Neural progenitor cell (in vitro differentiated cells): ENCODE measurements around the gene TSPEAR. TPM values are rescaled to one million over a fixed set of nuclear protein-coding genes. Genes with fewer than 3 reads are reported as not detected.
A peak's percentile ranks its signal among the peaks of the same experiment; 100 is the strongest.
"Not testable (repeated sequence)": the region's sequence is repeated elsewhere in the genome, so short reads cannot be mapped to it uniquely, and the experiment has no call there.

Experiments used
- DNase-seq: peaks from one replicate; pipeline ENCODE4 v3.0.0-alpha.2; 2016; ENCODE audit warnings: low spot score
- H2AFZ ChIP-seq: fragments of 200-600 bp; sonication (generic); replicated peaks from 2 replicates; pipeline ENCODE4 v1.6.1; 2016; ENCODE audit warnings: antibody characterized with exemption
- H3F3A ChIP-seq: fragments of 200-600 bp; sonication (generic); 2 replicates; pipeline ENCODE4 v1.6.1; 2016; ENCODE audit warnings: antibody characterized with exemption, low read depth
- H3K27ac ChIP-seq: fragments of 200-600 bp; sonication (generic); 2 replicates; pipeline ENCODE4 v1.5.1; 2016; ENCODE audit warnings: mild to moderate bottlenecking
- H3K27me3 ChIP-seq: fragments of 200-600 bp; sonication (generic); 2 replicates; pipeline ENCODE4 v1.6.1; 2016; ENCODE audit warnings: mild to moderate bottlenecking, moderate library complexity
- H3K36me3 ChIP-seq: fragments of 200-600 bp; sonication (generic); 2 replicates; pipeline ENCODE4 v1.5.1; 2016
- H3K4me1 ChIP-seq: fragments of 200-600 bp; sonication (generic); 2 replicates; pipeline ENCODE4 v1.6.1; 2016; ENCODE audit warnings: mixed run types
- H3K4me2 ChIP-seq: fragments of 200-600 bp; sonication (generic); 2 replicates; pipeline ENCODE4 v1.6.1; 2016
- H3K4me3 ChIP-seq: fragments of 200-600 bp; sonication (generic); 2 replicates; pipeline ENCODE4 v1.5.1; 2016
- H3K79me2 ChIP-seq: fragments of 200-600 bp; sonication (generic); 2 replicates; pipeline ENCODE4 v1.6.1; 2016; ENCODE audit warnings: low read depth
- H3K9ac ChIP-seq: fragments of 200-600 bp; sonication (generic); 2 replicates; pipeline ENCODE4 v1.6.1; 2016
- H3K9me3 ChIP-seq: fragments of 200-600 bp; sonication (generic); 2 replicates; pipeline ENCODE4 v1.5.1; 2016; ENCODE audit warnings: low read depth
- H4K20me1 ChIP-seq: fragments of 200-600 bp; sonication (generic); 2 replicates; pipeline ENCODE4 v1.6.1; 2016; ENCODE audit warnings: low read depth
- H3K27ac Mint-ChIP-seq: 3 replicates; pipeline ENCODE4 v1.8.0; 2021; ENCODE audit warnings: mixed read lengths
- H3K27me3 Mint-ChIP-seq: 2 replicates; pipeline ENCODE4 v1.8.0; 2022; ENCODE audit warnings: low read depth, mild to moderate bottlenecking, inconsistent platforms, moderate library complexity, mixed read lengths; ENCODE audit not compliant: insufficient read depth
- H3K36me3 Mint-ChIP-seq: 3 replicates; pipeline ENCODE4 v1.8.0; 2021; ENCODE audit warnings: mixed read lengths
- H3K4me1 Mint-ChIP-seq: 3 replicates; pipeline ENCODE4 v1.8.0; 2021; ENCODE audit warnings: mixed read lengths
- H3K4me3 Mint-ChIP-seq: 3 replicates; pipeline ENCODE4 v1.8.0; 2021; ENCODE audit warnings: mild to moderate bottlenecking, moderate library complexity, mixed read lengths
- H3K9me3 Mint-ChIP-seq: 3 replicates; pipeline ENCODE4 v1.8.0; 2020; ENCODE audit warnings: mixed read lengths
- EZH2 ChIP-seq: fragments of 200-600 bp; sonication (generic); IDR thresholded peaks from 2 replicates; pipeline ENCODE4 v1.6.1; 2017; ENCODE audit warnings: antibody characterized with exemption, mild to moderate bottlenecking, moderate library complexity
- EZH2phosphoT487 ChIP-seq: fragments of 200-600 bp; sonication (generic); IDR thresholded peaks from 2 replicates; pipeline ENCODE4 v1.6.1; 2017; ENCODE audit warnings: antibody characterized with exemption
- total RNA-seq: library from RNA; depleted of rRNA; stranded (reverse); fragments of >200 nt; gene quantifications from 2 replicates; pipeline ENCODE4 v1.2.3, GENCODE V29; 2015; ENCODE audit warnings: low replicate concordance
- TF ChIP-seq, protein P1 (sequence below): fragments of 200-600 bp; sonication (generic); IDR thresholded peaks from 2 replicates; pipeline ENCODE4 v1.5.1; 2017; ENCODE audit warnings: antibody characterized with exemption, mild to moderate bottlenecking

The TSPEAR gene
- total RNA-seq, 1 donor from 2014 or later: not detected

DNA sequence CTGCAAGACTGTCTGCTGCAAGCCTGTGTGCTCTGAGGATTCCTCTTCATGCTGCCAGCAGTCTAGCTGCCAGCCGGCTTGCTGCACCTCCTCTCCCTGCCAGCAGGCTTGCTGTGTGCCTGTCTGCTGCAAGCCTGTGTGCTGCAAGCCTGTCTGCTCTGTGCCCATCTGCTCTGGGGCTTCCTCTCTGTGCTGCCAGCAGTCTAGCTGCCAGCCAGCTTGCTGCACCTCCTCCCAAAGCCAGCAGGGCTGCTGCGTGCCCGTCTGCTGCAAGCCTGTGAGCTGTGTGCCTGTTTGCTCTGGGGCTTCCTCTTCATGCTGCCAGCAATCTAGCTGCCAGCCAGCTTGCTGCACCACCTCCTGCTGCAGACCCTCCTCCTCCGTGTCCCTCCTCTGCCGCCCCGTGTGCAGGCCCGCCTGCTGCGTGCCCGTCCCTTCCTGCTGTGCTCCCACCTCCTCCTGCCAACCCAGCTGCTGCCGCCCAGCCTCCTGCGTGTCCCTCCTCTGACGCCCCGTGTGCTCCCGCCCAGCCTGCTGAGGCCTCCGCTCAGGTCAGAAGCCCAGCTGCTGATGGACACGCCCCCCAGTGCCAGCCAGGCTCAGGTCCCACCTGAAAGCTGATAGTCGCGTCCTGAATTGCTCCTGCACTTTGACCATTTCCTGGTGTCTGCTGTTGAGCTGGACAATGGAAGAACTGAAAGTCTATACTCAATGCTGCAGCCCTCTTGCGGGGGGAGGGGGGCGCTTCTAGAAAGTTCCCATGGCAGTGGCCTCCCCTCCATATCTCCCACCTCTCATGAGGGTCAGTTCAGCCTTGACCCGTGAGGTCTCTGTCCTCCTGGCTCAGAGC is 136.7 kb downstream of the TSPEAR start:
- no peaks in the 10 kb centered on the region for H3K27me3 ChIP-seq
- H3K27ac ChIP-seq: no peak overlapping the region
- no peaks in the 10 kb centered on the region for H3K79me2 ChIP-seq
- Mint-ChIP-seq H3K27ac (no peak overlapping the region), H3K4me1 (peaks cover 2% of the 10 kb centered on the region), H3K4me3 (no peak overlapping the region), H3K27me3 (peaks cover 8% of the 10 kb centered on the region), H3K9me3 (peaks cover 40% of the 10 kb centered on the region), H3K36me3 (no peaks in the 10 kb centered on the region)
- no peak for DNase-seq
- peaks cover 3% of the 10 kb centered on the region for H3K9me3 ChIP-seq
- H3K4me2 ChIP-seq: no peak overlapping the region
- TF ChIP-seq, protein P1, sequence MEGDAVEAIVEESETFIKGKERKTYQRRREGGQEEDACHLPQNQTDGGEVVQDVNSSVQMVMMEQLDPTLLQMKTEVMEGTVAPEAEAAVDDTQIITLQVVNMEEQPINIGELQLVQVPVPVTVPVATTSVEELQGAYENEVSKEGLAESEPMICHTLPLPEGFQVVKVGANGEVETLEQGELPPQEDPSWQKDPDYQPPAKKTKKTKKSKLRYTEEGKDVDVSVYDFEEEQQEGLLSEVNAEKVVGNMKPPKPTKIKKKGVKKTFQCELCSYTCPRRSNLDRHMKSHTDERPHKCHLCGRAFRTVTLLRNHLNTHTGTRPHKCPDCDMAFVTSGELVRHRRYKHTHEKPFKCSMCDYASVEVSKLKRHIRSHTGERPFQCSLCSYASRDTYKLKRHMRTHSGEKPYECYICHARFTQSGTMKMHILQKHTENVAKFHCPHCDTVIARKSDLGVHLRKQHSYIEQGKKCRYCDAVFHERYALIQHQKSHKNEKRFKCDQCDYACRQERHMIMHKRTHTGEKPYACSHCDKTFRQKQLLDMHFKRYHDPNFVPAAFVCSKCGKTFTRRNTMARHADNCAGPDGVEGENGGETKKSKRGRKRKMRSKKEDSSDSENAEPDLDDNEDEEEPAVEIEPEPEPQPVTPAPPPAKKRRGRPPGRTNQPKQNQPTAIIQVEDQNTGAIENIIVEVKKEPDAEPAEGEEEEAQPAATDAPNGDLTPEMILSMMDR: peak; percentile 4
- no peak for TF ChIP-seq EZH2
- H3F3A ChIP-seq: no peaks in the 10 kb centered on the region
- H3K4me3 ChIP-seq: no peak overlapping the region
- H3K4me1 ChIP-seq: no peaks in the 10 kb centered on the region
- no peaks in the 10 kb centered on the region for H3K36me3 ChIP-seq
- no peak overlapping the region for H3K9ac ChIP-seq
- H4K20me1 ChIP-seq: no peaks in the 10 kb centered on the region
- no peak overlapping the region for H2AFZ ChIP-seq

DNA sequence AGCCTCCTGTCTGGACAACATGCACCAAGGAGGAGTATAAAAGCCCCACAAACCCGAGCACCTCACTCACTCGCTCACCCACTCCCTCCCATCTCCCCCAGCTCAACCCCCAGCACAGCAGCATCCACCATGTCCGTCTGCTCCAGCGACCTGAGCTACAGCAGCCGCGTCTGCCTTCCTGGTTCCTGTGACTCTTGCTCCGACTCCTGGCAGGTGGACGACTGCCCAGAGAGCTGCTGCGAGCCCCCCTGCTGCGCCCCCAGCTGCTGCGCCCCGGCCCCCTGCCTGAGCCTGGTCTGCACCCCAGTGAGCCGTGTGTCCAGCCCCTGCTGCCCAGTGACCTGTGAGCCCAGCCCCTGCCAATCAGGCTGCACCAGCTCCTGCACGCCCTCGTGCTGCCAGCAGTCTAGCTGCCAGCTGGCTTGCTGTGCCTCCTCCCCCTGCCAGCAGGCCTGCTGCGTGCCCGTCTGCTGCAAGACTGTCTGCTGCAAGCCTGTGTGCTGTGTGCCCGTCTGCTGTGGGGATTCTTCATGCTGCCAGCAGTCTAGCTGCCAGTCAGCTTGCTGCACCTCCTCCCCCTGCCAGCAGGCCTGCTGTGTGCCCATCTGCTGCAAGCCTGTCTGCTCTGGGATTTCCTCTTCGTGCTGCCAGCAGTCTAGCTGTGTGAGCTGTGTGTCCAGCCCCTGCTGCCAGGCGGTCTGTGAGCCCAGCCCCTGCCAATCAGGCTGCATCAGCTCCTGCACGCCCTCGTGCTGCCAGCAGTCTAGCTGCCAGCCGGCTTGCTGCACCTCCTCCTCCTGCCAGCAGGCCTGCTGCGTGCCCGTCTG is 137.5 kb downstream of the TSPEAR start, which contains the start of gene KRTAP10-4:
KRTAP10-4 (plus strand) TSS at position 100 of the 827 bp plus-strand sequence; CDS start at position 130, 30 bp downstream.
- not testable (repeated sequence) for H3K9me3 ChIP-seq, DNase-seq, H3K36me3 ChIP-seq, H3K4me1 Mint-ChIP-seq, H3K9ac ChIP-seq, H3K4me3 Mint-ChIP-seq, H3K79me2 ChIP-seq, H3K4me3 ChIP-seq, H4K20me1 ChIP-seq, H3K4me2 ChIP-seq, H3K27me3 Mint-ChIP-seq, H3K36me3 Mint-ChIP-seq, H2AFZ ChIP-seq, H3K4me1 ChIP-seq, H3K27me3 ChIP-seq, H3F3A ChIP-seq, H3K27ac ChIP-seq
- H3K9me3 Mint-ChIP-seq: peaks cover 37% of the 10 kb centered on the region
- H3K27ac Mint-ChIP-seq: peak within 1 kb of the TSS; percentile 35

DNA sequence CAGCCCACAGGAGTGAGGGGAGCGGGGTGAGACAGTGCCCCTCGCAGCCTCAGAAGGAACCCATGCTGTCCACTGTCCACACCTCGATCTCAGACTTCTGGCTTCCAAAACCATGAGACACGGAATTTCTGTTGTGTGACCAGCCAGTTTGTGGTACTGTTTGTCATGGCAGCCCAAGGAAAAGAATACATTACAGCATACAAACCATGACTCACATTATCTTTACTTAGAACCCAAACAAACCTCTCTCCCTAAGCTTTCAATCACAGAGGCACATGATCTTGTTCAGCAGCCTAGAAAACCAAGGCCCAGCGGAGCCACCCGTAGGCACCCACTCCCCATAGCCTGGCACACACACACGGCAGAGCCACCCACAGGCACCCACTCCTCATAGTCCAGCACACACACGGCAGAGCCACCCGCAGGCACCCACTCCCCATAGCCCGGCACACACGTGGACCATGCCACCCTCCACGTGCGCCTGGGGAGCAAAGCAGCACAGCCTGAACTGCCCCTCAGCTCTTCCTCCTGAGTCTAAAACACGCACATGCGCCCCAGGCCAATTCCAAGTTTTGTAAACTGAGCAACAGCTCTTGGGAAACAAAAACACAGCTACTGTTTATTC is 138.3 kb downstream of the TSPEAR start:
- Histone ChIP-seq H3K27ac (no peak overlapping the region), H3K36me3 (no peaks in the 10 kb centered on the region), H3K4me3 (no peak overlapping the region), H3F3A (no peaks in the 10 kb centered on the region), H3K9me3 (peaks cover 3% of the 10 kb centered on the region), H4K20me1 (no peaks in the 10 kb centered on the region), H3K4me1 (no peaks in the 10 kb centered on the region), H3K4me2 (no peak overlapping the region), H2AFZ (no peak overlapping the region), H3K27me3 (no peaks in the 10 kb centered on the region), H3K79me2 (no peaks in the 10 kb centered on the region), H3K9ac (no peak overlapping the region)
- Mint-ChIP-seq H3K9me3 (peaks cover 32% of the 10 kb centered on the region), H3K4me3 (no peak overlapping the region), H3K27me3 (peaks cover 8% of the 10 kb centered on the region), H3K4me1 (peaks cover 2% of the 10 kb centered on the region), H3K36me3 (no peaks in the 10 kb centered on the region), H3K27ac (peak overlapping the region; percentile 35)
- DNase-seq: no peak
- TF ChIP-seq EZH2phosphoT487: no peak
- TF ChIP-seq EZH2: no peak
- TF ChIP-seq, protein P1: no peak
